NK-92 (cell line): ENCODE measurements around the gene ZC3H7A.

Experiments
- DNase-seq: peaks from one replicate; lab custom pipeline; 2025; ENCODE audit not compliant: unreplicated experiment; lab: John Stamatoyannopoulos, UW

The ZC3H7A gene

DNA sequence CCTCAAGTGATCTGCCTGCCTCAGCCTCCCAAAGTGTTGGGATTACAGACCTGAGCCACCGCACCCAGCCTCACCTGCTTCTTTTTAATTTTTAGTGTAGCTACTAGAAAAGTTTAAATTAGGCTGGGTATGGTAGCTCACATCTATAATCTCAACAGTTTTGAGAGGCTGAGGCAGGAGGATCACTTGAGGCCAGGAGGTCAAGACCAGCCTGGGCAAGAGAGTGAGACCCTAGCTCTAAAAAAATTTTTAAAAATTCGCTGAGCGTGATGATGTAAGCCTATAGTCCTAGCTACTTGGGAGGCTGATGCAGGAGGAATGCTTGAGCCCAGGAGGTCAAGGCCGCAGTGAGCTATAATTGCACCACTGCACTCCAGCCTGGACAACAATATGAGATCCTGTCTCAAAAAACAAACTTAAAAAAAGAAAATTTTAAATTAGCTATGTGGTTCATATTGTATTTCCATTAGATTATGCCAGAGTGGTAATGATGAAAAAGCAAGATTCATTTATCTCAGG lies 89.3 kb downstream of the ZC3H7A start:
- DNase-seq = no peak

DNA sequence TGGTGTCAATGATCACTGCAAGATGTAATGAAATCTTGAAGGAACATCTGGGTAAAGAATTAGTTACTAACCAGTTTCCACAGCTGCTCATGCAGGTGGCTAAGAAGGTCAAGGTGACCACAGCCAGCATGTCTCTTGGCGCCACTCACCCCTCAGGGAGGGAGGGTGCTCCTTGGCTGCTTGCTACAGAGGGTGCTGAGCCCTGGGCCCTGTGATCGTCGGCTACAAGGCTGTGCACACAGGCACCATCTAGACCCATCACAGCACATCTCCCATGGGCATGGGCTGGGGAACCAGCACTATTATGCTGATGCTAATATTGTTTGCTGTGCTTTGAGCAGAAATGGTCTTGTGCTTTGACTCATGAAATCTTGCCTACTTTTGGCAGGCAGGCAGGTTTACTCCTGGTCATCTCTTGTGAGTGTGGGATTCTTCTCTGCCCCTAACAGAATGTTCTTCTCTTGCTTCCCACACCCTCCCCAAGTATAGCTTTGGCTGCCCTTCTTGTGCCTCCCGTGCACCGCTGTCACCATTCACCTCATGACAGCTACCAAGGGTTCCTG lies 90.8 kb downstream of the ZC3H7A start:
- DNase-seq = no peak

DNA sequence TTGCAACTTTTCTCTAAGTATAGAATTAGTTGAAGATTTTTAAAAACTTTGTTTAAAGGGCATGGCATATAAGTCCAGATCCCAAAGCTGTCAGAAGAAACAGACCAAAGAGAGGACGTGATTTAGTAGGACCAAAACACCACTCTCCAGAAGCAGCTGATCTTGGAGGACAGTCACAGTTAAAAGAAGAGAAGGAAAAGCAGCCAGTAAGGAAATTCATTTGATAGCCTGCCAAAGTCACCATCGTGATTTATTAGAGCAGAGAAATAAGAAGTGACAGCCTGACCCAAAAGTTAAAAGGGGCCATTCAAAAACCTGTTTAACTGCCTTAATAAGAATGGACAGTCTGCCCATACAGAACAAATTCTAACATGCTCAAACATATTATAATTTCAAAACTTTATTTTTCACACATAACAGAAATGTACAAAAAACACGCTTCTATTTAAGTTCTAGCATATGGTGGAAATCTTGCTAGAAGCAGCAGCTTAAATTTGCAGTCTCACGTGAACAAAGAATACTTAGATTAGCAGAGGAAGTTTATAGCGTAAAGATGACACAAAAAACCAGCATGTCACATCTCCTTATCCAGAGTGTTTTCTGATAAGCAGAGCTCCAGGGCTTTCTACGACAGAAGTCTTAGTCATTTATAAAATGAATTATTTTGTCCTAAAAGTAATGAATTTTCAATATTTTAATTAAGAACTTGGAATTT lies 91.6 kb downstream of the ZC3H7A start:
- no peak for DNase-seq
